ENCODE results near the gene FAM221A.

Gene FAM221A, protein sequence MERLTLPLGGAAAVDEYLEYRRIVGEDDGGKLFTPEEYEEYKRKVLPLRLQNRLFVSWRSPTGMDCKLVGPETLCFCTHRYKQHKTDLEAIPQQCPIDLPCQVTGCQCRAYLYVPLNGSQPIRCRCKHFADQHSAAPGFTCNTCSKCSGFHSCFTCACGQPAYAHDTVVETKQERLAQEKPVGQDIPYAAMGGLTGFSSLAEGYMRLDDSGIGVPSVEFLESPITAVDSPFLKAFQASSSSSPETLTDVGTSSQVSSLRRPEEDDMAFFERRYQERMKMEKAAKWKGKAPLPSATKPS

GRCh38 chr7:23679898-23680413, at the start of gene FAM221A:
Gene FAM221A (plus strand): TSS chr7:23680199. CDS start chr7:23680219, 20 bp downstream.
- Histone ChIP-seq H3K4me3 (ENCODE audit: low read depth, low read length) (peak within 1 kb of the TSS; percentile 99), H2AFZ (ENCODE audit: low read length, unreplicated experiment) (peak within 1 kb of the TSS; percentile 97)

DNA sequence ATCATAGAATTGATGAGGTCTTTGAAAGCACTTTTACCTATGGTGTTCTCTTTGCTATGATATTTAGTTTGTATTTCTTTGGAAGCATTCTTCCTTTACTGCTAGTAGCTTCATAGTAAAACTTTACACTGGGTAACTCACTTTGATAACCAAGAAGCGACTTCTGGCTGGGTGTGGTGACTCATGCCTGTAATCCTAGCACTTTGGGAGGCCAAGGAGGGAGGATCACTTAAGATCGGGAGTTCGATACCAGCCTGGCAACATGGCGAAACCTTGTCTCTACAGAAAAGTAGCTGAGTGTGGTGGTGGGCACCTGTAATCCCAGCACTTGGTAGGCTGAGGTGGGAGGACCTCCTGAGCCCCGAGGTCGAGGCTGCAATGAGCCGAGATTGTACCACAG, 46.6 kb upstream of the FAM221A start:
- H3K4me1 ChIP-seq (ENCODE audit: control insufficient read depth, insufficient read depth, low read length, unreplicated experiment): no peaks in the 10 kb centered on the region
- H2AFZ ChIP-seq (ENCODE audit: low read length, unreplicated experiment): no peak overlapping the region
- no peak overlapping the region for H3K27ac ChIP-seq (ENCODE audit: low read depth, low read length)
- H3K27me3 ChIP-seq (ENCODE audit: insufficient read depth, low read length): no peaks in the 10 kb centered on the region
- no peak overlapping the region for H3K4me3 ChIP-seq (ENCODE audit: low read depth, low read length)
- no peaks in the 10 kb centered on the region for H3K36me3 ChIP-seq (ENCODE audit: insufficient read depth, low read length)
- no peaks in the 10 kb centered on the region for H3K79me2 ChIP-seq (ENCODE audit: control insufficient read depth, insufficient read depth, low read length, unreplicated experiment)

More at GRCh38 chr7:23679898-23680413, at the start of gene FAM221A:
- Histone ChIP-seq H3K36me3 (ENCODE audit: insufficient read depth, low read length) (no peaks in the 10 kb centered on the region), H3K79me2 (ENCODE audit: control insufficient read depth, insufficient read depth, low read length, unreplicated experiment) (no peaks in the 10 kb centered on the region), H3K4me1 (ENCODE audit: control insufficient read depth, insufficient read depth, low read length, unreplicated experiment) (no peaks in the 10 kb centered on the region), H3K27me3 (ENCODE audit: insufficient read depth, low read length) (no peaks in the 10 kb centered on the region), H3K27ac (ENCODE audit: low read depth, low read length) (no peak within 1 kb of the TSS)

GRCh38 chr7:23645822-23646221, 34.2 kb upstream of the FAM221A start:
- no peaks in the 10 kb centered on the region for H3K27me3 ChIP-seq (ENCODE audit: insufficient read depth, low read length)
- no peak overlapping the region for H3K4me3 ChIP-seq (ENCODE audit: low read depth, low read length)
- no peak overlapping the region for H2AFZ ChIP-seq (ENCODE audit: low read length, unreplicated experiment)
- no peaks in the 10 kb centered on the region for H3K36me3 ChIP-seq (ENCODE audit: insufficient read depth, low read length)
- H3K79me2 ChIP-seq (ENCODE audit: control insufficient read depth, insufficient read depth, low read length, unreplicated experiment): no peaks in the 10 kb centered on the region
- no peaks in the 10 kb centered on the region for H3K4me1 ChIP-seq (ENCODE audit: control insufficient read depth, insufficient read depth, low read length, unreplicated experiment)
- no peak overlapping the region for H3K27ac ChIP-seq (ENCODE audit: low read depth, low read length)

- no peaks in the 10 kb centered on the region for H3K36me3 ChIP-seq (ENCODE audit: insufficient read depth, low read length)
- H3K4me3 ChIP-seq (ENCODE audit: low read depth, low read length): no peak overlapping the region
- H2AFZ ChIP-seq (ENCODE audit: low read length, unreplicated experiment): no peak overlapping the region
- H3K27ac ChIP-seq (ENCODE audit: low read depth, low read length): no peak overlapping the region
- no peaks in the 10 kb centered on the region for H3K79me2 ChIP-seq (ENCODE audit: control insufficient read depth, insufficient read depth, low read length, unreplicated experiment)
- no peaks in the 10 kb centered on the region for H3K27me3 ChIP-seq (ENCODE audit: insufficient read depth, low read length)
- no peaks in the 10 kb centered on the region for H3K4me1 ChIP-seq (ENCODE audit: control insufficient read depth, insufficient read depth, low read length, unreplicated experiment)
Observed at GRCh38 chr7:23653942-23654341, 26.1 kb upstream of the FAM221A start.

GRCh38 chr7:23654508-23654907, 25.5 kb upstream of the FAM221A start:
- no peak overlapping the region for H3K27ac ChIP-seq (ENCODE audit: low read depth, low read length)
- no peak overlapping the region for H3K4me3 ChIP-seq (ENCODE audit: low read depth, low read length)
- H3K79me2 ChIP-seq (ENCODE audit: control insufficient read depth, insufficient read depth, low read length, unreplicated experiment): no peaks in the 10 kb centered on the region
- no peaks in the 10 kb centered on the region for H3K36me3 ChIP-seq (ENCODE audit: insufficient read depth, low read length)
- no peak overlapping the region for H2AFZ ChIP-seq (ENCODE audit: low read length, unreplicated experiment)
- H3K27me3 ChIP-seq (ENCODE audit: insufficient read depth, low read length): no peaks in the 10 kb centered on the region
- no peaks in the 10 kb centered on the region for H3K4me1 ChIP-seq (ENCODE audit: control insufficient read depth, insufficient read depth, low read length, unreplicated experiment)

DNA sequence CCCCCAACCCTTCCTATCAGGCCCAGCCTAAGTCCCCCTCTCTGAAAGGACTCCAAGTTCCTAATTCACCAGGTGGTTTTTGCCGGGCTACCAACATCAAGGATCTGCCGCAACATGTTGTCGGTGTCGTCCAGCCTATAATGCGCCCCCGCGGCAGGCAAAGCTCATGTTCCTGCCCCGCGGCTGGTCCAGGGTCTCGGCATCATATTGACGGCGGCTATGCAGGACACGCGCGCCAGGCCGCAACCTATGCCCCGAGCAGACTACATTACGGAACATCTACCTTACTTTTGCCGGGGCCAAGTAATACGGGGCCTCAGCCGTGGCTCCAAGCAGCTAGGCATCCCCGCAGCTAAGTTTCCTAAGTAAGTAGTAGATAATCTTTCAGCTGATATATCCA, 24.6 kb upstream of the FAM221A start:
- no peak overlapping the region for H3K27ac ChIP-seq (ENCODE audit: low read depth, low read length)
- no peaks in the 10 kb centered on the region for H3K27me3 ChIP-seq (ENCODE audit: insufficient read depth, low read length)
- no peak overlapping the region for H3K4me3 ChIP-seq (ENCODE audit: low read depth, low read length)
- no peaks in the 10 kb centered on the region for H3K36me3 ChIP-seq (ENCODE audit: insufficient read depth, low read length)
- H3K79me2 ChIP-seq (ENCODE audit: control insufficient read depth, insufficient read depth, low read length, unreplicated experiment): no peaks in the 10 kb centered on the region
- no peaks in the 10 kb centered on the region for H3K4me1 ChIP-seq (ENCODE audit: control insufficient read depth, insufficient read depth, low read length, unreplicated experiment)
- H2AFZ ChIP-seq (ENCODE audit: low read length, unreplicated experiment): no peak overlapping the region

- Histone ChIP-seq H3K79me2 (ENCODE audit: control insufficient read depth, insufficient read depth, low read length, unreplicated experiment) (no peaks in the 10 kb centered on the region), H3K27ac (ENCODE audit: low read depth, low read length) (no peak overlapping the region), H3K4me3 (ENCODE audit: low read depth, low read length) (no peak overlapping the region), H3K4me1 (ENCODE audit: control insufficient read depth, insufficient read depth, low read length, unreplicated experiment) (no peaks in the 10 kb centered on the region), H2AFZ (ENCODE audit: low read length, unreplicated experiment) (no peak overlapping the region), H3K36me3 (ENCODE audit: insufficient read depth, low read length) (no peaks in the 10 kb centered on the region), H3K27me3 (ENCODE audit: insufficient read depth, low read length) (no peaks in the 10 kb centered on the region)
Observed at GRCh38 chr7:23658831-23659427, 21.1 kb upstream of the FAM221A start.

GRCh38 chr7:23661385-23661784, 18.6 kb upstream of the FAM221A start:
- no peaks in the 10 kb centered on the region for H3K4me1 ChIP-seq (ENCODE audit: control insufficient read depth, insufficient read depth, low read length, unreplicated experiment)
- H3K4me3 ChIP-seq (ENCODE audit: low read depth, low read length): no peak overlapping the region
- H2AFZ ChIP-seq (ENCODE audit: low read length, unreplicated experiment): no peak overlapping the region
- H3K36me3 ChIP-seq (ENCODE audit: insufficient read depth, low read length): no peaks in the 10 kb centered on the region
- H3K27ac ChIP-seq (ENCODE audit: low read depth, low read length): no peak overlapping the region
- no peaks in the 10 kb centered on the region for H3K27me3 ChIP-seq (ENCODE audit: insufficient read depth, low read length)
- no peaks in the 10 kb centered on the region for H3K79me2 ChIP-seq (ENCODE audit: control insufficient read depth, insufficient read depth, low read length, unreplicated experiment)

GRCh38 chr7:23662124-23662983, 17.6 kb upstream of the FAM221A start:
- H3K4me1 ChIP-seq (ENCODE audit: control insufficient read depth, insufficient read depth, low read length, unreplicated experiment): no peaks in the 10 kb centered on the region
- H2AFZ ChIP-seq (ENCODE audit: low read length, unreplicated experiment): no peak overlapping the region
- no peak overlapping the region for H3K4me3 ChIP-seq (ENCODE audit: low read depth, low read length)
- no peak overlapping the region for H3K27ac ChIP-seq (ENCODE audit: low read depth, low read length)
- H3K79me2 ChIP-seq (ENCODE audit: control insufficient read depth, insufficient read depth, low read length, unreplicated experiment): no peaks in the 10 kb centered on the region
- no peaks in the 10 kb centered on the region for H3K27me3 ChIP-seq (ENCODE audit: insufficient read depth, low read length)
- no peaks in the 10 kb centered on the region for H3K36me3 ChIP-seq (ENCODE audit: insufficient read depth, low read length)

- Histone ChIP-seq H3K4me1 (ENCODE audit: control insufficient read depth, insufficient read depth, low read length, unreplicated experiment) (no peaks in the 10 kb centered on the region), H3K36me3 (ENCODE audit: insufficient read depth, low read length) (no peaks in the 10 kb centered on the region), H3K79me2 (ENCODE audit: control insufficient read depth, insufficient read depth, low read length, unreplicated experiment) (no peaks in the 10 kb centered on the region), H3K27me3 (ENCODE audit: insufficient read depth, low read length) (no peaks in the 10 kb centered on the region), H3K4me3 (ENCODE audit: low read depth, low read length) (no peak overlapping the region), H3K27ac (ENCODE audit: low read depth, low read length) (no peak overlapping the region), H2AFZ (ENCODE audit: low read length, unreplicated experiment) (no peak overlapping the region)
Observed at GRCh38 chr7:23662984-23663313, 17.1 kb upstream of the FAM221A start.

Measured in ACC112 (cell line).